ENCODE data around the gene RIC8B.

- TF ChIP-seq CTCF (conservative IDR thresholded peaks at IDR 0.05; ENCODE audit: low read length) (no peak), EZH2phosphoT487 (IDR thresholded peaks at IDR 0.05; ENCODE audit: borderline replicate concordance) (no peak)
Measured at GRCh38 chr12:106907846-106908245, 133.4 kb downstream of the RIC8B start.
